Skeletal muscle satellite cell (primary cell): ENCODE data around the gene TXLNB.
"Not testable (repeated sequence)": the region's sequence is repeated elsewhere in the genome, so short reads cannot be mapped to it uniquely, and the experiment has no call there.

ENCODE experiments used
- H3K27me3 ChIP-seq: 2 replicates; pipeline ENCODE4 v1.7.0; 2013; ENCODE audit warnings: low read length; ENCODE audit not compliant: control insufficient read depth, insufficient read depth
- H3K36me3 ChIP-seq: 2 replicates; pipeline ENCODE4 v1.7.0; 2013; ENCODE audit warnings: mild to moderate bottlenecking, control low read depth, low read length; ENCODE audit not compliant: insufficient read depth
- H3K4me1 ChIP-seq: 2 replicates; pipeline ENCODE4 v1.7.0; 2013; ENCODE audit warnings: low read length; ENCODE audit not compliant: control insufficient read depth, insufficient read depth
- H3K4me2 ChIP-seq: 2 replicates; pipeline ENCODE4 v1.7.0; 2013; ENCODE audit warnings: mild to moderate bottlenecking, low read length
- H3K4me3 ChIP-seq: 2 replicates; pipeline ENCODE4 v1.7.0; 2013; ENCODE audit warnings: low read length
- H3K9ac ChIP-seq: 2 replicates; pipeline ENCODE4 v1.7.0; 2013; ENCODE audit warnings: mild to moderate bottlenecking, low read depth, low read length, moderate library complexity
- H3K9me3 ChIP-seq: replicated peaks from 2 replicates; pipeline ENCODE4 v1.7.0; 2013; ENCODE audit warnings: mild to moderate bottlenecking, control low read depth, low read length

Gene TXLNB

GRCh38 chr6:139308286-139308916 is 16.6 kb upstream of the TXLNB start:
- H3K27me3 ChIP-seq, result no peaks in the 10 kb centered on the region
- H3K36me3 ChIP-seq, result no peaks in the 10 kb centered on the region
- H3K4me2 ChIP-seq, result peak overlapping the region; percentile 7
- no peaks in the 10 kb centered on the region for H3K9me3 ChIP-seq
- no peak overlapping the region for H3K9ac ChIP-seq
- peaks cover 12% of the 10 kb centered on the region for H3K4me1 ChIP-seq
- no peak overlapping the region for H3K4me3 ChIP-seq

GRCh38 chr6:139306291-139306981 is 14.6 kb upstream of the TXLNB start:
- Histone ChIP-seq H3K4me2 (no peak overlapping the region), H3K27me3 (no peaks in the 10 kb centered on the region), H3K4me1 (peaks cover 12% of the 10 kb centered on the region), H3K9ac (no peak overlapping the region), H3K4me3 (no peak overlapping the region), H3K9me3 (no peaks in the 10 kb centered on the region), H3K36me3 (no peaks in the 10 kb centered on the region)

GRCh38 chr6:139303185-139303584 is 11.4 kb upstream of the TXLNB start:
- Histone ChIP-seq H3K4me1 (no peaks in the 10 kb centered on the region), H3K9ac (no peak overlapping the region), H3K4me3 (no peak overlapping the region), H3K27me3 (no peaks in the 10 kb centered on the region), H3K9me3 (no peaks in the 10 kb centered on the region), H3K36me3 (no peaks in the 10 kb centered on the region), H3K4me2 (no peak overlapping the region)

- Histone ChIP-seq H3K4me1 (peaks cover 10% of the 10 kb centered on the region), H3K27me3 (no peaks in the 10 kb centered on the region), H3K9ac (no peak overlapping the region), H3K9me3 (no peaks in the 10 kb centered on the region), H3K4me2 (no peak overlapping the region), H3K4me3 (no peak overlapping the region), H3K36me3 (no peaks in the 10 kb centered on the region)
These were observed 6.1 kb upstream of the TXLNB start for GRCh38 chr6:139297921-139298320.

- Histone ChIP-seq H3K4me2 (peak overlapping the region; percentile 4), H3K27me3 (no peaks in the 10 kb centered on the region), H3K4me3 (no peak overlapping the region), H3K4me1 (peaks cover 18% of the 10 kb centered on the region), H3K36me3 (no peaks in the 10 kb centered on the region), H3K9ac (no peak overlapping the region), H3K9me3 (no peaks in the 10 kb centered on the region)
These were observed 5.1 kb upstream of the TXLNB start for GRCh38 chr6:139296927-139297326.

GRCh38 chr6:139295901-139296300 is 4.1 kb upstream of the TXLNB start:
- no peak overlapping the region for H3K9ac ChIP-seq
- no peaks in the 10 kb centered on the region for H3K9me3 ChIP-seq
- H3K27me3 ChIP-seq, result no peaks in the 10 kb centered on the region
- peaks cover 27% of the 10 kb centered on the region for H3K4me1 ChIP-seq
- H3K36me3 ChIP-seq, result no peaks in the 10 kb centered on the region
- H3K4me2 ChIP-seq, result no peak overlapping the region
- H3K4me3 ChIP-seq, result no peak overlapping the region

GRCh38 chr6:139294090-139294489 is 2.3 kb upstream of the TXLNB start:
- no peaks in the 10 kb centered on the region for H3K27me3 ChIP-seq
- no peak overlapping the region for H3K4me3 ChIP-seq
- no peak overlapping the region for H3K9ac ChIP-seq
- peaks cover 34% of the 10 kb centered on the region for H3K4me1 ChIP-seq
- no peaks in the 10 kb centered on the region for H3K9me3 ChIP-seq
- no peaks in the 10 kb centered on the region for H3K36me3 ChIP-seq
- H3K4me2 ChIP-seq, result no peak overlapping the region

GRCh38 chr6:139293230-139293629 is 1.4 kb upstream of the TXLNB start:
- H3K9me3 ChIP-seq, H3K9ac ChIP-seq, H3K4me3 ChIP-seq, H3K36me3 ChIP-seq, H3K4me2 ChIP-seq, H3K27me3 ChIP-seq: not testable (repeated sequence)
- H3K4me1 ChIP-seq, result peaks cover 34% of the 10 kb centered on the region

- H3K4me3 ChIP-seq, result no peak overlapping the region
These were observed 949 bp downstream of the TXLNB start for GRCh38 chr6:139290787-139291311.

GRCh38 chr6:139289233-139289632 is 2.6 kb downstream of the TXLNB start:
- H3K4me1 ChIP-seq, result peaks cover 23% of the 10 kb centered on the region
- no peaks in the 10 kb centered on the region for H3K9me3 ChIP-seq
- no peak overlapping the region for H3K4me3 ChIP-seq
- H3K36me3 ChIP-seq, result no peaks in the 10 kb centered on the region
- H3K27me3 ChIP-seq, result no peaks in the 10 kb centered on the region
- H3K9ac ChIP-seq, result no peak overlapping the region
- H3K4me2 ChIP-seq, result no peak overlapping the region

More at GRCh38 chr6:139290787-139291311, 949 bp downstream of the TXLNB start:
- H3K4me2 ChIP-seq, result peak overlapping the region; percentile 3
- H3K27me3 ChIP-seq, result no peaks in the 10 kb centered on the region
- H3K36me3 ChIP-seq, result no peaks in the 10 kb centered on the region
- no peaks in the 10 kb centered on the region for H3K9me3 ChIP-seq
- H3K4me1 ChIP-seq, result peaks cover 23% of the 10 kb centered on the region
- H3K9ac ChIP-seq, result no peak overlapping the region

- no peaks in the 10 kb centered on the region for H3K27me3 ChIP-seq
- no peak overlapping the region for H3K4me3 ChIP-seq
- no peak overlapping the region for H3K4me2 ChIP-seq
- H3K4me1 ChIP-seq, result peaks cover 23% of the 10 kb centered on the region
- H3K36me3 ChIP-seq, result no peaks in the 10 kb centered on the region
- H3K9me3 ChIP-seq, result no peaks in the 10 kb centered on the region
- no peak overlapping the region for H3K9ac ChIP-seq
These were observed 3.2 kb downstream of the TXLNB start for GRCh38 chr6:139288496-139289040.
